HG03097 (cell line): Measurements from ENCODE around the gene PLPP7.

ENCODE experiments used
- ATAC-seq: cut with Tn5 transposase; IDR thresholded peaks from one replicate; pipeline ENCODE4 v1.9.1; 2021; ENCODE audit not compliant: unreplicated experiment, low FRiP score

Gene PLPP7

DNA sequence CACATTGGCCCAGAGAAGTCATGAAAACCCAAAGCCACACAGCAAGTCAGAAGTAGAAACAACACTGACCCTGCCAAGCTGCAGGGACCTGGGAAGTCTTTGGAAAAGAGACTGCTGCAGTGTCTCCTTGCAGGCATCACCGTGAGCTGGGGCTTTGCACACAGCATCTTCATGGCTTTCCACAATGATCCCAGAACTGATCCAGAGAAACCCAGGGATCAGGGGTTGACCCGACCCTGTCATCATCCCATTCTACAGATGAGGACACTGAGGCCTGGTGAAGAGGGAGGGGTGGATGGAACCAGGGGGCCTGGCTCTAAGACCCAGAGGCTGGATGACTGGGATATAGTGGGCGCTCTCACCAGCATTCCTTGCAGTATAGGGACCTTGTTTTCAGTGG is 8.9 kb upstream of the PLPP7 start:
- no peak for ATAC-seq

GRCh38 chr9:131281119-131281965 is 8.2 kb upstream of the PLPP7 start:
- no peak for ATAC-seq

DNA sequence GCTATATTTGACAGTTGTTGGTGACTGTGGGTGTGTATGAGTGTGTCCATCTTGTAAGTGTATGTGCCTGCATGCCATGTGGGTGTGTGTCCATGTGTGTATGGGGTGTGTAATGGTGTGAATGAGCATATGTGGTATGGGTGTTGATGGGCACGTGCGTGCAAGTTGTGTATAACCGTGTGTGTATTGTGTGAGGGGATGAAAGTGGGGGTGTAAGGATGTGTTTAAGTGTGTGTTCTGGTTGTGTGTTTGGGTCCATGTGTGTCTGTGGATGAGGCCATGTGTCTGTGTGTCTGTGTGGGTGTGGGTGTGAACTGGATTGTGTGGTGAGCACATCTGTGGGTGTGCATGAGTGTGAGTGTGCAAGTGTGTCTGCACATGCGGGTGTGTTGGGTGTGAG is 7.3 kb upstream of the PLPP7 start:
- no peak for ATAC-seq

- no peak for ATAC-seq
These were observed 6.7 kb upstream of the PLPP7 start for GRCh38 chr9:131282688-131283422.

- ATAC-seq: no peak
These were observed 4.7 kb upstream of the PLPP7 start for GRCh38 chr9:131284856-131285255.

DNA sequence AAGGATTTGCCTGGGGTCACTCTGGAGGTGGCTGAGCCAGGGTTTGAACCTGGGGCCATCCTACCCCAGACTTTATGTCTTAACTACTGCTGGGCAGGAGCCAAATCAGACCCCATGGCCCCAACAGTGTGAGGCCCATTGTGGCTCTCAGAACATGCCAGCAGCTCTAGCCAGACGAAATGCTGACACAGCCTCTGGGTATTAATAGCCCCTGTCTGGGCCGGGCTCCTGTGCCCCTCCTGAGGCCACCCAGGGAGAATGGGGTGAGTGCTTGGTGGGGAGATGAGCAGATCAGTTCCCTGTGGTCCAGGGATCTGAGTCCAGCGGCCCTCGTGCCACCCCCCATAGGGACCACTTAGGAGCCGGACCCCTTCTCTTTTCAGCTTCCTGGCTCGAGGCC is 2.2 kb upstream of the PLPP7 start:
- ATAC-seq: no peak

GRCh38 chr9:131288217-131288616 is 1.3 kb upstream of the PLPP7 start:
- no peak for ATAC-seq

GRCh38 chr9:131290036-131290766 is 678 bp downstream of the PLPP7 start:
- no peak for ATAC-seq

GRCh38 chr9:131290767-131291370 is 1.3 kb downstream of the PLPP7 start:
- no peak for ATAC-seq

DNA sequence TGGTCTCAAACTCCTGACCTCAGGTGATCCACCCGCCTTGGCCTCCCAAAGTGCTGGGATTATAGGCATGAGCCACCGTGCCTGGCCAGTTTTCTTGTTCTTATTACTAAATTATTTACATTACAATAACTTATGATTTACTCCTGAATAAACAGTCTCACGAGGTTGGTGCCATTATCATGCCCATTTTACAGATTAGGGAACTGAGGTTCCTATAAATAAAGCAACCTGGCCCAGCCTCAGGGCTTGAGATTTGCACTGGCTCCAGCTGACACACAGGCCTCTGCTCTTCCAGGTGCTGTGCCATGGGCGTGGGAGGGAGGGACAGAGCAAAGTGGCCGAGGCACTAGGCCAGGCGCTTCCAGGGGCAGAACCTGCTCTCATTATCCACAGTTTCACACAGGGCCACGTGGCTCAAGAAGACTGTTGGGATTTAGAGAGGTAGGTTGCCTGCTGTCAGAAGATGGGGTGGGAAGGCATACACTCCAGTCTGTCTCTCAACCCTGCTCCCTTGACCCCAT is 2.3 kb downstream of the PLPP7 start:
- ATAC-seq: no peak

GRCh38 chr9:131292937-131293336 is 3.4 kb downstream of the PLPP7 start:
- no peak for ATAC-seq

GRCh38 chr9:131296460-131296859 is 6.9 kb downstream of the PLPP7 start:
- no peak for ATAC-seq

GRCh38 chr9:131296906-131297500 is 7.5 kb downstream of the PLPP7 start:
- no peak for ATAC-seq

DNA sequence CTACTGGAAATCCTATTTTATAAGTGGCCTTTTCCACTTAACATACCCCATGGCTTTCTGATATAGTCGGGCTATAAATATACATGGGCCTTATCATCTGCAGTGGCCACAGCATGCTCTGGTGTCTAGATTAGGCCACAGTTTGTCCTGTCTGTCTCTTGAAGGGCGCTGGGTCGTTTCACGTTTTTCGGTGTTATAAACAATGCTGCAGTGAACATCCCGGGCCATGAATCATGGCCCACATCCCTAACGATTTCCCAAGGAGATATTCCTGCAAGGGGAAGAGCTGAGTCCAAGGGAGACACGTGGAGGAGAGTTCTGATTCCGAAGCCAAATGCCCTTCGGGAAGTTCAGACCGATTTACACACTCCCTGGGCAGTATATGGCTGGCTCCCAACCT is 8.4 kb downstream of the PLPP7 start:
- no peak for ATAC-seq

DNA sequence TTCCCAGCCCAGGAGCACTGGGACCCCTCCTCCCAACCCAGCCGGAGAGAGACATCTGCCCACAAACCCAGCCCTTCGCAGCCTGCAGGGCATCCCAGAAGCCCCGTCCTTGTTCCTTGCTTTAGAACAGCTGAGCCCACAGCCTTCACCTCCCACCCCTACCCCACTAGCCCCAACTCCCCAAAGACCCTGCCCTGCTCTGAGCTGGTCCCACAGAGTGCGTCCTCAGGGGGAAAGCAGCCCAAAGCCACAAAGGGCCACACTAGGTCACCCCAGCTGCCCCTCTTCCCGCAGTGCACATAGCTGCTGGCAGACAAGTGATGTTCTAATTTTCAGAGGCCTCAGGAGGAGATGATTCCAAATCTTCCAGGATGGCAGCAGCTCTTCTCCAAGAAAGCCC is 8.8 kb downstream of the PLPP7 start:
- ATAC-seq: no peak

DNA sequence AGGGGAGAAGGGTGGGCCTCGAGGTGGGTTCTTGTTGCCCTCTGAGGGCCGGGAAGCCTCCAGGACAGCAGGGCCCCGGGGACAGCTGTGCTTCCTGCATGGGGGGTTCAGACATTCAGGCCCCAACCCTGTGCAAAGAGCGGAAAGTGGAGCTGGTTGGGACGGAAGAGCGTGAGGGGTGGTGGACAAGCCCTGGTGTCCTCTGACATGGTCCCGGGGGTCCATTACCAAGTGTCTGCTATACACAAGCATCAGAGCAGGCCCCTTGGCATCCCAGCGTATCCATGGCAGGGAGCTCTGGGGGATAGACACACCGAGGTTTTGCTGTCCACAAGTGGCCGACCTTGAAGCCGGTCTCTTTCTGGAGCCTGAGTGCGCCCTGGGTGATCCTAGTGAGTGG is 9.3 kb downstream of the PLPP7 start:
- no peak for ATAC-seq

DNA sequence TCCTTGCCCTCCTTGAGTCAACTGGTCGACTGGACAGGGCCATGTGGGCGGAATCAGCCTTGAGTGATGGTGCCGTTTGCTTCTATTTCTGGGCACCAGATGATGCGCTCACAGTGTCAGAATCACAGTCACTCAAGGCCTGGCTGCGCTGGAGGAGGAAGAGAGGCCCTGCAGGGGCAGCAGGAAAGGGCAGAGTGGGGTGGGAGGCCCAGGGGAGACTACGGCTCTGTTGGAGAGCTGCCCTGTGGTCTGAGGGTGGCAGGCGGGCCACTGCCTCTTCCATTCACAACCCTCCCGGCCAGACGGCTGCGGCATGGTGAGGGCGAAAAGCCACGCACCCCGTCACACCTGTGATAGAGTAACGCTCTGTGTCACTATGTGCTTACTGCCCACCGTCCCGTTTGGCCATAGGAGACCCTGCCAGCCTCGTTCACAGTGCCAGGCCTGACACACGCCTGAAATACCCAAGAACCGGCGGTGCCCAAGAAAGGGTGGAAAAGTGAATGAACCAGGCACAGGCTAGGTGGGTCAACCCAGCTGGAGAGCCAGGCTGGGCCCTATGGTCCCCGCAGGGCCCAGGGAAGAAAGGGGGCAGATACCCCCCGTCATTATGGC is 9.9 kb downstream of the PLPP7 start:
- no peak for ATAC-seq

DNA sequence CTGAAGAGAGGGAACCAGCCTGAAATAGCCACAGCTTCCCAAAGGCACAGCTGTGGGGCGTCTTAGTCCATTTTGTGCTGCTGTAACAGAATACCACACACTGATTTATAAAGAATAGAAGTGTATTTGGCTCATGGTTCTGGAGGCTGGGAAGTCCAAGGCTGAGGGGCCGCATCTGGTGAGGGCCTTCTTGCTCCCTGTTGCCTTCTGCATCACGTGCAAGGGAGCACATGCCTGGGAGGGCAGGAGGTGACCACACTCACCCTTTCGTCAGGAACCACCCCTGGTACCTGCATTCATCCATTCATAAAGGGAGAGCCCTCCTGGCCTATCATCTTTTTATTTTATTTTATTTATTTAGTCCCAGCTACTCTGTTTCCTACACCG is 10.4 kb downstream of the PLPP7 start:
- no peak for ATAC-seq

DNA sequence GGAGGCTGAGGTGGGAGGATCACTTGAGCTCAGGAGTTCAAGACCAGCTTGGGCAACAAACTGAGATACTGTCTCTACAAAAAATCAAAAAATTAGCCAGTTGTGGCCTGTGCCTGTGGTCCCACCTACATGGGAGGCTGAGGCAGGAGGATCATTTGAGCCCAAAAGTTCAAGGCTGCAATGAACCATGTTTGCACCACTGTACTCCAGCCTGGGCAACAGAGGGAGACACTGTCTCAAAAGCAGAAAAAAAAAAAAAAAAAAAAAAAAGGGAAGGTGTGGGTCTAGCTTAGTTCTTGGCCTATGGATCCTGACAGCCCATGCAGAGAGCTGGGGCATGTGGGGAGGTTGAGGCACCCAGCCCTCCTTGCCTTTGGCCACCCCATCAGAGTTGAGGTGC is 10.9 kb downstream of the PLPP7 start:
- no peak for ATAC-seq
